Measurements from ENCODE around the gene TSSK3.

GRCh38 chr1:32321712-32322291 is 40.5 kb upstream of the TSSK3 start:
- TF ChIP-seq CTCF (IDR thresholded peaks at IDR 0.05; ENCODE audit: low read depth, low read length) (no peak), EZH2phosphoT487 (IDR thresholded peaks at IDR 0.05; ENCODE audit: low read depth) (no peak)
